ENCODE measurements around the gene RASSF1.
"Not testable (repeated sequence)": the region's sequence is repeated elsewhere in the genome, so short reads cannot be mapped to it uniquely, and the experiment has no call there.

The RASSF1 gene

GRCh38 chr3:50322386-50323091 is 18.1 kb downstream of the RASSF1 start, which contains the start of gene HYAL2:
HYAL2 (minus strand) TSS chr3:50322745; CDS start chr3:50320489, 2,256 bp downstream.
- no peak for DNase-seq

GRCh38 chr3:50322115-50322385 is 18.6 kb downstream of the RASSF1 start:
- no peak for DNase-seq

- DNase-seq, result peak; percentile 89
These were observed 19.1 kb downstream of the RASSF1 start for GRCh38 chr3:50321336-50322114.

- DNase-seq, result peak; percentile 71
These were observed 19.7 kb downstream of the RASSF1 start for GRCh38 chr3:50320853-50321335.

GRCh38 chr3:50319894-50320625 is 20.6 kb downstream of the RASSF1 start:
- no peak for DNase-seq

GRCh38 chr3:50319181-50319893 is 21.3 kb downstream of the RASSF1 start:
- DNase-seq, result no peak

GRCh38 chr3:50318615-50319014 is 22.0 kb downstream of the RASSF1 start:
- DNase-seq, result no peak

- no peak for DNase-seq
These were observed 22.5 kb downstream of the RASSF1 start for GRCh38 chr3:50318163-50318562.

GRCh38 chr3:50317300-50317699 is 23.3 kb downstream of the RASSF1 start:
- DNase-seq, result no peak

- peak; percentile 72 for DNase-seq
These were observed 23.9 kb downstream of the RASSF1 start for GRCh38 chr3:50316657-50317242.

GRCh38 chr3:50314816-50315215 is 25.8 kb downstream of the RASSF1 start:
- DNase-seq, result no peak

- no peak for DNase-seq
These were observed 26.3 kb downstream of the RASSF1 start for GRCh38 chr3:50314342-50314741.

- not testable (repeated sequence) for DNase-seq
These were observed 28.6 kb downstream of the RASSF1 start for GRCh38 chr3:50312041-50312440.

GRCh38 chr3:50304601-50305000 is 36.0 kb downstream of the RASSF1 start:
- DNase-seq, result no peak

GRCh38 chr3:50303013-50303815 is 37.4 kb downstream of the RASSF1 start, which contains the start of gene HYAL1:
HYAL1 (minus strand) TSS chr3:50303574; CDS start chr3:50302956, 618 bp downstream.
- DNase-seq, result no peak

- no peak for DNase-seq
These were observed 38.3 kb downstream of the RASSF1 start for GRCh38 chr3:50302095-50303012.

- DNase-seq, result no peak
These were observed 39.9 kb downstream of the RASSF1 start for GRCh38 chr3:50300681-50301254.

- DNase-seq, result peak; percentile 36
These were observed 40.5 kb downstream of the RASSF1 start for GRCh38 chr3:50299929-50300680.

- no peak for DNase-seq
These were observed 41.1 kb downstream of the RASSF1 start for GRCh38 chr3:50299638-50299928.
